ENCODE results near the gene DUSP22. TPM values are rescaled to one million over a fixed set of nuclear protein-coding genes. Genes with fewer than 3 reads are reported as not detected.
A peak's percentile ranks its signal among the peaks of the same experiment; 100 is the strongest.

The DUSP22 gene
- total RNA-seq, 1 donor from 2014 or later = 22.5 TPM

DNA sequence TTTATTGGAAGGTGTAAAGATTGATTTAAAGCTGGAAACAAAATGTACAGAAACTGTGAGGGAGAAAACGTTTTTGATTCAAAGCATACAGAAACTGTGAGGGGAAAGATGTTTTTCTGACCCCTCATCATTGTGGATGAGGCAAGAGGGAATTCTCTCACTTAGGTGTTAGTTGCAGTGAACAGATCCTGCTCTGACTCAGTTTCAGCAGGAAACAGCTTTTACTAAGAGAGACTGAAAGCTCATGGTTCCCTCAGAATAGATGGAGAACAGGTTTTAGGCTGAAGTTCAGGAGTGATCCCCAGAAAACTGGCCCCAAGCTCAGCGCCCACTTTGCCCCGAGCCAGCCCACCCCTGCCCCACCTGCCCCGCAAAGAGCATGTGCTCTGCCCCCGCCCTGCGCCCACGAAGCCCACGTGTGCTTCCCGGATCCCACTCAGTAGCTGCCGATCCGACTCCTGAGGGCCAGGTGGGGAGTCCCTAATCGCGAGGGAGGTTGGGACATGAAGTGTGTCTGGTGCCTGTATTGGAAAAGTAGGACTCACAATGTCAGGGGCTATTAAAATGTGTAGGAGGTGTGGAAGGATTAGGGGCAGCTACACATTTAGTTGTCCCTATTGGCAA is 41.2 kb downstream of the DUSP22 start:
- no peak overlapping the region for H3K4me3 Mint-ChIP-seq
- intact Hi-C loops (cut with micrococcal nuclease) = no loop called here
- H3K27me3 Mint-ChIP-seq = no peaks in the 10 kb centered on the region
- no peak overlapping the region for H3K27ac Mint-ChIP-seq
- H3K36me3 Mint-ChIP-seq (ENCODE audit: low read depth) = no peaks in the 10 kb centered on the region
- DNase-seq = no peak
- no peaks in the 10 kb centered on the region for H3K9me3 Mint-ChIP-seq
- peaks cover 23% of the 10 kb centered on the region for H3K4me1 Mint-ChIP-seq

- no peaks in the 10 kb centered on the region for H3K36me3 Mint-ChIP-seq (ENCODE audit: low read depth)
- intact Hi-C loops (cut with micrococcal nuclease) = loop anchor here (5.0 kb wide), 2 partner anchors 52 to 157 kb away; no protein-coding TSS in a partner anchor
- no peaks in the 10 kb centered on the region for H3K9me3 Mint-ChIP-seq
- H3K27ac Mint-ChIP-seq = no peak overlapping the region
- H3K4me1 Mint-ChIP-seq = peaks cover 33% of the 10 kb centered on the region
- DNase-seq = no peak
- no peak overlapping the region for H3K4me3 Mint-ChIP-seq
- no peaks in the 10 kb centered on the region for H3K27me3 Mint-ChIP-seq
Observed at GRCh38 chr6:334536-335510, 42.5 kb downstream of the DUSP22 start.

DNA sequence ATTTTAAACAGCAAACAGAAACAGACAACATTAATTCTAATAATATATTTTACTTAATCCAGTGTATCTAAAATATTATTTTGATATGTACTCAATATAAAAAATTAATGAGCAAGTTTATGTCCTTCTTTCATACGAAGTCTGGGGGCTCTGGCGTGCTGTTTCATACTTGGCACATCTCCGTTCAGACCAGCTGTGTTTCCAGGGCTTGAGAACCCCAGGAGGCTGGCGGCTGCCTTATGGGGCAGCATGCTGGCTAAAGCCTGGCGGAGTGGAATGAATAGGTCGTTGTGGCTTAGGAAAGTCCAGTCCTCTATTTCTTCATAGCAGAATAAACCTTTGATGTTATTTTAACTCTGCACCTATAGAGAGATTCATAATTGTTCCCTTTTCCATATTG is 43.3 kb downstream of the DUSP22 start:
- intact Hi-C loops (cut with micrococcal nuclease) = loop anchor here (5.0 kb wide), 2 partner anchors 52 to 157 kb away; no protein-coding TSS in a partner anchor
- no peaks in the 10 kb centered on the region for H3K36me3 Mint-ChIP-seq (ENCODE audit: low read depth)
- H3K27me3 Mint-ChIP-seq = no peaks in the 10 kb centered on the region
- no peak overlapping the region for H3K4me3 Mint-ChIP-seq
- H3K27ac Mint-ChIP-seq = no peak overlapping the region
- DNase-seq = no peak
- peaks cover 39% of the 10 kb centered on the region for H3K4me1 Mint-ChIP-seq
- H3K9me3 Mint-ChIP-seq = no peaks in the 10 kb centered on the region

DNA sequence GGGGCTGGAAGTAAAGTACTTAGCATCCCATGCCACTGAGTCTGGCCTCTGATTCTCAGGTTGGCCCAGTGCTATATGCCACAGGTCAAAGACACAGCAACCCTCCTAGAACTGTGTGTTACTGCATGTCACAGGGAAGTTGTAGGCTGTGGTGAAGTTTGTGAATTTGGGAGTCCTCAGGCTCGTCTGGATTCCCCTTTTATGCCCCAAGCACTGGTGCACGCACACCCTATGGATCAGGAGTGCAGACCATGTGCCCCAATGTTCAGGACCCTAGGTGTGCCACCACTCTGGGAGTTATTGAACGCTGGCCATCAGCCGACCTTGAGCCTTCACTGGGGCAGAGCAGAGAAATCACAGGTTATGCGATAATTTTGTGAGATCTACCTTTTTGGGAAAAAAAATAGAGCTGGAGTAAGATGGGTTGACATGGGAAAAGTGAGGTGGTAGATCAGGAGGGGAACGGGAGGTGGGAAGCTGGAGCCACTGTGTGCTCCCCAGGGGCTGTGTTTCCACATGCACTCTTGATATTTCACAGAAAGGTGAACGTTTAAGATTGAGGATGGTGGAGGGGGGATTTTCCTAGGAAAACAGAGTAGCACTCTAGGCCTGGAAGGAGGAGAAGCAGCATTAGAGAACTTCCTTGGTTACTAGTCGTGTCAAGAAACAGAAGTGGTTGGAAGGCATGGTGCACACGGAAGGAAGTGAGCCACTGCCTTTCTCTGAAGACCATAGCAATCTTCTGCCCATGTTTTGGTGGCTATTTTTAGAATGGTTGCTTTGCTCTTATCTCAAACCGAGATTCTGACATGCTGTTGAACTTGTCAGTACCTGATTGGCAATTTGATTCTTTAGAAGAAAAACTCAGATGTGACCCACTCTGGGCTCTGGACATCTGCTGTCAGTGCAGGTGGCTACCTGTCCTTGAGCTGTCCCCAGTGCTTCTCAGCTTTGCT is 44.1 kb downstream of the DUSP22 start:
- H3K4me3 Mint-ChIP-seq = peak overlapping the region; percentile 65
- H3K9me3 Mint-ChIP-seq = no peaks in the 10 kb centered on the region
- no peaks in the 10 kb centered on the region for H3K36me3 Mint-ChIP-seq (ENCODE audit: low read depth)
- no peaks in the 10 kb centered on the region for H3K27me3 Mint-ChIP-seq
- peak; percentile 71 for DNase-seq
- H3K4me1 Mint-ChIP-seq = peaks cover 45% of the 10 kb centered on the region
- peak overlapping the region; percentile 75 for H3K27ac Mint-ChIP-seq
- intact Hi-C loops (cut with micrococcal nuclease) = loop anchor here (5.0 kb wide), 2 partner anchors 51 to 156 kb away; no protein-coding TSS in a partner anchor

- Mint-ChIP-seq H3K27ac (peak overlapping the region; percentile 21), H3K9me3 (no peaks in the 10 kb centered on the region), H3K4me1 (peaks cover 52% of the 10 kb centered on the region), H3K36me3 (ENCODE audit: low read depth) (no peaks in the 10 kb centered on the region), H3K4me3 (peak overlapping the region; percentile 71), H3K27me3 (no peaks in the 10 kb centered on the region)
- peak; percentile 68 for DNase-seq
- intact Hi-C loops (cut with micrococcal nuclease) = loop anchor here (2.0 to 5.0 kb wide), 4 partner anchors 45 to 154 kb away; partner anchors contain the start of gene DUSP22
Observed at GRCh38 chr6:337805-338368, 45.6 kb downstream of the DUSP22 start.

- DNase-seq = peak; percentile 77
- Mint-ChIP-seq H3K9me3 (no peaks in the 10 kb centered on the region), H3K27me3 (no peaks in the 10 kb centered on the region), H3K27ac (peak overlapping the region; percentile 78), H3K4me3 (peak overlapping the region; percentile 60), H3K36me3 (ENCODE audit: low read depth) (no peaks in the 10 kb centered on the region), H3K4me1 (peaks cover 52% of the 10 kb centered on the region)
- intact Hi-C loops (cut with micrococcal nuclease) = loop anchor here (1.0 to 5.0 kb wide), 6 partner anchors 46 to 153 kb away; partner anchors contain the start of gene DUSP22
Observed at GRCh38 chr6:338815-339262, 46.6 kb downstream of the DUSP22 start.

- Mint-ChIP-seq H3K36me3 (ENCODE audit: low read depth) (no peaks in the 10 kb centered on the region), H3K27me3 (no peaks in the 10 kb centered on the region), H3K27ac (peak overlapping the region; percentile 23), H3K4me3 (peak overlapping the region; percentile 28), H3K9me3 (no peaks in the 10 kb centered on the region), H3K4me1 (peaks cover 52% of the 10 kb centered on the region)
- intact Hi-C loops (cut with micrococcal nuclease) = loop anchor here (1.0 to 5.0 kb wide), 6 partner anchors 47 to 153 kb away; partner anchors contain the start of gene DUSP22
- DNase-seq = peak; percentile 71
Observed at GRCh38 chr6:339480-339879, 47.2 kb downstream of the DUSP22 start.

DNA sequence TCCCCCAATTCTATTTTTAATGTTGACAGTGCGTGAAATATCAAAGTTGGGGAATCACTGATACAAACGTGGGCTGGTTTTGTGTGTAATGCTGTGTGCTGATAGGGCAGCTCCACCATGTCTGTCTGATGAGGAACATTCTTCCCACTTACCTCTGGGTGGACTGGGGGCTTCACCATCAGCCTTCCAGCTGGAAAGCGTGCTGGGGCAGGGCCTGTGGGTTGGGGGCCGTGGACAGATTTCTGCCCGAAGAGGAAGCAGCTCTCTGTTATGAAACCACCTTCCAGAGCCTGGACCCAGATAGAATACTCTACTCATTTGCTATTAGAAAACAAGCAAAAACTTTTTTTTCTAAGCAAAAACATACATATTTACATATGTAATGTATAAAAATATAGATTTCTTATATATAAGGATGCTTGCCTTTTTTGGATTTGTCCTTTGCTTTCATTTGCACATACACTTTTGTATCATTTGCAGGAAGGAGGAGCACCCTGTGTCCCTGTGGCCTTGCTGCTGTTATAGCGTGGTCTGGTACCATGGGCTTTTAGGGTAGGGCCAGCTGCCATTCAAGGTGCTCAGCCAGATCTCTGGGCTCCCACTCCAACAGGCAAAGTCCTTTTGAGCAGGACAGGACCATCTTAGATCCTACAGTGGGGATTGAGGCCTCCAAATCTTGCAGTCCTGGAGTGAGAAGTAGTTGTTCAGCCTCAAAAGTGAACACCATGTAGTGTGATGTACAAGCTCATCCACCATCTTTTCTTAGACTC is 48.1 kb downstream of the DUSP22 start:
- Mint-ChIP-seq H3K4me3 (peak overlapping the region; percentile 28), H3K27me3 (no peaks in the 10 kb centered on the region), H3K36me3 (ENCODE audit: low read depth) (no peaks in the 10 kb centered on the region), H3K27ac (peak overlapping the region; percentile 23), H3K9me3 (no peaks in the 10 kb centered on the region), H3K4me1 (peaks cover 52% of the 10 kb centered on the region)
- DNase-seq = no peak
- intact Hi-C loops (cut with micrococcal nuclease) = no loop called here

GRCh38 chr6:340991-341827 is 48.9 kb downstream of the DUSP22 start:
- H3K27me3 Mint-ChIP-seq = no peaks in the 10 kb centered on the region
- H3K27ac Mint-ChIP-seq = no peak overlapping the region
- no peaks in the 10 kb centered on the region for H3K36me3 Mint-ChIP-seq (ENCODE audit: low read depth)
- peaks cover 47% of the 10 kb centered on the region for H3K4me1 Mint-ChIP-seq
- intact Hi-C loops (cut with micrococcal nuclease) = no loop called here
- H3K4me3 Mint-ChIP-seq = no peak overlapping the region
- no peak for DNase-seq
- no peaks in the 10 kb centered on the region for H3K9me3 Mint-ChIP-seq

DNA sequence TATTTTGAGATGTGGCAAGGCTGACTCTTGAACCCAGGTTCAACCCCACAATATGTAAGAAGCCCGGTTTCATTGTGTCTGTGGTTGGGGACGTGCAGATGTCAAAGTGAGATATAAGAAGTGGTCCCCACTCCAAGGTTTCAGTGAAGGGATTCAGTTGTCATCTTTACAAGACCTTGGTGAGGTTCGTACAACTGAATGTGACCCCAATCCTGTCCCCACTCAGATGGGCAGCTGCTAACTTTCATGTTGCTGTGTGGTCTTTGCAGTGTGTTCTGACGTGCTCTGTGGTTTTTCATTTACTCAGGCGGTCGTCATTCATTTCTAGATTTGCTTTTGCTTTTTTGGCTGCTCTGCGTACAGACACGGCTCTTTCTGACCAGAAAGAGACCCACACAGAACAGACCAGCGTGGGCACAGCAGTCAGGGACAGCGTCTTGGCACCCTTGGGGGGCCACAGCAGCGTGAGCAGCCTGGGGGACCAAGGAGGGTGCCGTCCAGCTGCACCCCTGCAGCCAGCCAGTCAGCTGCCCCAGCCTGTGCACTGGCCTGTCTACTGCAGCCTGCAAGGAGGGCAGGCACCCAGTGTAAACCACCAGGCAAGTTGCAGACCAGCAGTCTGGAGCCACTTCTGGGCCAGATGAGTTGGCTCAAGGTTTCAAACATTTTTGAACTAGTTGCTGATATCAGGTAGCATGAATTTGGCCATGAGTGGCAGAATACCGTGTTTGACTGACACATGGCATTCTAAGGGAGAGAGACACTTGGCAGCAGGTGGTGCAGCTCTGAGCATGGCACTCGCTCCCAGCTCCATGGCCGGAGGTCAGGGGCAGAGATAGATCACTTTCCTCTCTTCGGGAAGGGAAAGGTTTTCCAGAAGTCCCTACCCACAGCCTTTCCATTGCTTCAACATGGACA is 49.9 kb downstream of the DUSP22 start:
- intact Hi-C loops (cut with micrococcal nuclease) = no loop called here
- Mint-ChIP-seq H3K9me3 (no peaks in the 10 kb centered on the region), H3K4me3 (no peak overlapping the region), H3K27ac (no peak overlapping the region), H3K4me1 (peaks cover 37% of the 10 kb centered on the region), H3K36me3 (ENCODE audit: low read depth) (no peaks in the 10 kb centered on the region), H3K27me3 (no peaks in the 10 kb centered on the region)
- DNase-seq = no peak

GRCh38 chr6:342832-343179 is 50.5 kb downstream of the DUSP22 start:
- Mint-ChIP-seq H3K27ac (no peak overlapping the region), H3K36me3 (ENCODE audit: low read depth) (peaks cover 3% of the 10 kb centered on the region), H3K9me3 (no peaks in the 10 kb centered on the region), H3K27me3 (no peaks in the 10 kb centered on the region), H3K4me3 (no peak overlapping the region), H3K4me1 (peaks cover 32% of the 10 kb centered on the region)
- intact Hi-C loops (cut with micrococcal nuclease) = no loop called here
- DNase-seq = no peak
